ENCODE measurements around the gene MICAL3.

Gene MICAL3

DNA sequence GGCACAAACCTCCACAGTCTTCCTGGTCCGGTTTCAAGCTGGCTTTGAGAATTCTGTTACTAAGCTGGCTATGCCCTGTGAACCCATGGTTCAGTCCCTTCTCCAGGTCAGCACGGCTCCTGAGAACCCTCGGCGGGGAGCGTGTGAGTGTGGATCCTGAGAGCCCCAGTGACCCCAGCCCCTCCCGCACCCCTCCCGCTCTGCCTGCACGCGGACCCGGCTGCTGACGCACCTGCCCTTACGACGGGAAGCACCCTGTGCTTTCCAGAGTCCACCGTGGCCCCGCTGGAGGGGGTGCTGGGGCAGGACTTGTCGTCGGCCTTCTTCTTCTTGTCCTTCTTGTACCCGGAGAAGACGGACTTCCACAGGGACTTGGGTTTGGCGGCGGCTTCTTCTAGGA, 207.3 kb downstream of the MICAL3 start:
- Histone ChIP-seq H3K36me3 (replicated peaks) (peaks cover 2% of the 10 kb centered on the region), H3K27me3 (replicated peaks) (no peaks in the 10 kb centered on the region), H3K27ac (no peak overlapping the region), H3K4me3 (ENCODE audit: low read depth, low read length) (no peak overlapping the region)
- DNase-seq, result no peak
- in situ Hi-C loops (cut with HindIII; ENCODE audit: low pct_ligation_motif_present, low sequenced_read_pairs), result no loop called here
- TF ChIP-seq, protein P1, sequence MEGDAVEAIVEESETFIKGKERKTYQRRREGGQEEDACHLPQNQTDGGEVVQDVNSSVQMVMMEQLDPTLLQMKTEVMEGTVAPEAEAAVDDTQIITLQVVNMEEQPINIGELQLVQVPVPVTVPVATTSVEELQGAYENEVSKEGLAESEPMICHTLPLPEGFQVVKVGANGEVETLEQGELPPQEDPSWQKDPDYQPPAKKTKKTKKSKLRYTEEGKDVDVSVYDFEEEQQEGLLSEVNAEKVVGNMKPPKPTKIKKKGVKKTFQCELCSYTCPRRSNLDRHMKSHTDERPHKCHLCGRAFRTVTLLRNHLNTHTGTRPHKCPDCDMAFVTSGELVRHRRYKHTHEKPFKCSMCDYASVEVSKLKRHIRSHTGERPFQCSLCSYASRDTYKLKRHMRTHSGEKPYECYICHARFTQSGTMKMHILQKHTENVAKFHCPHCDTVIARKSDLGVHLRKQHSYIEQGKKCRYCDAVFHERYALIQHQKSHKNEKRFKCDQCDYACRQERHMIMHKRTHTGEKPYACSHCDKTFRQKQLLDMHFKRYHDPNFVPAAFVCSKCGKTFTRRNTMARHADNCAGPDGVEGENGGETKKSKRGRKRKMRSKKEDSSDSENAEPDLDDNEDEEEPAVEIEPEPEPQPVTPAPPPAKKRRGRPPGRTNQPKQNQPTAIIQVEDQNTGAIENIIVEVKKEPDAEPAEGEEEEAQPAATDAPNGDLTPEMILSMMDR (IDR thresholded peaks at IDR 0.05; ENCODE audit: low read depth, low read length, missing control alignments), result no peak

DNA sequence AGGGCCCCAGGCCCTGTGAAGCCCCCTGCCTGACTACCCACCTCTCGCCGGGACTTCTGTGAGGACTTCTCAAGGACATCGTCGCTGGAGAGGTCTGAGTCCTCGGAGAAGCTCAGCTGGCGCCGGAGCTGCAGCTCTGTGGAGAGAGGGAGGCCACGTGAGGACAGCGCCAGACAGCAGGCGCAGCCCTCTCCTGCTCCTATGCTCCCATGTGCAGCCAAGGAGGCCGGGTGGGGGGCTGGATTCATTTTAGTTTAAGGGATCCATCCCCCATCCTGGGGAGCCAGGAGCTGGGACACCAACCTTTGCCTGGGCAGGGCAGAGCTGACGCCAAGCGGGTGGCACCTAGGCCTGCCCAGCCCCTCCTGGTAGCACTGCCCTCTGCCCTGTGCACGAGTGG, 207.7 kb downstream of the MICAL3 start:
- H3K27me3 ChIP-seq (replicated peaks), result no peaks in the 10 kb centered on the region
- TF ChIP-seq, protein P1 (IDR thresholded peaks at IDR 0.05; ENCODE audit: low read depth, low read length, missing control alignments), result no peak
- peaks cover 2% of the 10 kb centered on the region for H3K36me3 ChIP-seq (replicated peaks)
- H3K4me3 ChIP-seq (ENCODE audit: low read depth, low read length), result no peak overlapping the region
- no peak for DNase-seq
- in situ Hi-C loops (cut with HindIII; ENCODE audit: low pct_ligation_motif_present, low sequenced_read_pairs), result no loop called here
- H3K27ac ChIP-seq, result no peak overlapping the region

DNA sequence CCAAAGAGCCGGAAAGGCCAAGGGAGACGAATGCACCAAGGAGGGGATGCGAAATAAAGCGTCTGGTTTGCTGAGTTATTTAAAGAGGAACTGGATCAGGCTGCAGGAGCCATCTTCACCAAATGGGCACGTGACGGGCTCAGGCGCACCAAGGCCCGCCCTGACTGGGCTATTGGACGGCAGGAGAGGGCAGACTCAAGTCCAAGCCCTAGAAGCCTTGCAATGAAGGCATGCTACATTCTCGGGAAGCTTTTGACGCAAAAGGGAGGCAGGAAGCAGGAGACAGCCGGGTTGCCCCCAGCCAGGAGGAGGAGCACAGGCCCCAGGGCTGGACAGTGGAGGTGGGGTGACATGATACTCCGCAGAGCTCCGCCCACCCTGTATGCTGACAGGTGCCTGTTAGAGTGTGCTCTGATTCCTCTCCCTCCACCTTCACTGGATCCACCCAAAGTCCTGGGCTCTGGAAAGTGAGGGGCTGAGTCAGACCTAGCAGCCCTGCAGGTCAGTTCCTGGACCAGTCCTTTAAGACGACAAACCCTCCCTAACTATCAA, 208.6 kb downstream of the MICAL3 start:
- in situ Hi-C loops (cut with HindIII; ENCODE audit: low pct_ligation_motif_present, low sequenced_read_pairs), result no loop called here
- no peak overlapping the region for H3K4me3 ChIP-seq (ENCODE audit: low read depth, low read length)
- TF ChIP-seq, protein P1 (IDR thresholded peaks at IDR 0.05; ENCODE audit: low read depth, low read length, missing control alignments), result no peak
- H3K27ac ChIP-seq, result no peak overlapping the region
- peaks cover 2% of the 10 kb centered on the region for H3K36me3 ChIP-seq (replicated peaks)
- DNase-seq, result no peak
- H3K27me3 ChIP-seq (replicated peaks), result no peaks in the 10 kb centered on the region

DNA sequence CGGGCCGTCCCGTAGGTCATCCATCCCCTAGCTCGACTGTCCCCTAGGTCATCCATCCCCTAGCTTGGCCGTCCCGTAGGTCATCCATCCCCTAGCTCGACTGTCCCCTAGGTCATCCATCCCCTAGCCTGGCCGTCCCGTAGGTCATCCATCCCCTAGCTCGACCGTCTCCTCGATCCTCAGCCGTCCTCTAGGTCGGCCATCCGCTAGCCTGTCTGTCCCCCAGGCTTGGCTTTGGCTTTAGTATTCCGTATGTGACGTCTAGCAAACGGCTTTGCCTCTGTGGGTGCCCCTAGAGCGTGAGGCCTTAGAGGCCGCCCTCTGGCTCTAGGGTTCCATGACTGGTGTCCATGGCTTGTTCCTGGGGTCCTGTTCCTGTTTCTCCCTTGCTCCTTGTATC, 209.5 kb downstream of the MICAL3 start:
- in situ Hi-C loops (cut with HindIII; ENCODE audit: low pct_ligation_motif_present, low sequenced_read_pairs), result no loop called here
- no peaks in the 10 kb centered on the region for H3K27me3 ChIP-seq (replicated peaks)
- TF ChIP-seq, protein P1 (IDR thresholded peaks at IDR 0.05; ENCODE audit: low read depth, low read length, missing control alignments), result no peak
- no peak overlapping the region for H3K27ac ChIP-seq
- no peak for DNase-seq
- H3K4me3 ChIP-seq (ENCODE audit: low read depth, low read length), result no peak overlapping the region
- H3K36me3 ChIP-seq (replicated peaks), result peaks cover 2% of the 10 kb centered on the region

DNA sequence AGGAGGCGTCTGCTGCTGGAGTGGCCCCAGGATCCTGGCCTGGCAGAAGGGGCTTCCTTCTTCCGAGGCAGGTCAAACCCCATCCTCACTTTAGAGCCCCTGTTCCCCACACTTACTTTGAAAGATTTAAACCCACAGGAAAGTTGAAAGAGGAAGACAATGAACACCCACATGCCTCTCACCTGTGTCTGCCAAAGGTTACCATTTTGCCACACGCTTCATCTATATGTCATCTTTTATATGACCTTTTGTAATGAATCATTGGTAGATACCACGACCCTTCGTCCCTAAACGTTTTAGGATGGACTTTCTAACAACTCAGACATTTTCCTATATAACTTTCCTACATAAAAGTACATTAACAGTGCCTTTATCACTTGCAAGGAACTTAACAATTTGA, 210.3 kb downstream of the MICAL3 start:
- in situ Hi-C loops (cut with HindIII; ENCODE audit: low pct_ligation_motif_present, low sequenced_read_pairs), result no loop called here
- no peak overlapping the region for H3K27ac ChIP-seq
- H3K36me3 ChIP-seq (replicated peaks), result peaks cover 2% of the 10 kb centered on the region
- no peaks in the 10 kb centered on the region for H3K27me3 ChIP-seq (replicated peaks)
- H3K4me3 ChIP-seq (ENCODE audit: low read depth, low read length), result no peak overlapping the region
- TF ChIP-seq, protein P1 (IDR thresholded peaks at IDR 0.05; ENCODE audit: low read depth, low read length, missing control alignments), result no peak
- no peak for DNase-seq

DNA sequence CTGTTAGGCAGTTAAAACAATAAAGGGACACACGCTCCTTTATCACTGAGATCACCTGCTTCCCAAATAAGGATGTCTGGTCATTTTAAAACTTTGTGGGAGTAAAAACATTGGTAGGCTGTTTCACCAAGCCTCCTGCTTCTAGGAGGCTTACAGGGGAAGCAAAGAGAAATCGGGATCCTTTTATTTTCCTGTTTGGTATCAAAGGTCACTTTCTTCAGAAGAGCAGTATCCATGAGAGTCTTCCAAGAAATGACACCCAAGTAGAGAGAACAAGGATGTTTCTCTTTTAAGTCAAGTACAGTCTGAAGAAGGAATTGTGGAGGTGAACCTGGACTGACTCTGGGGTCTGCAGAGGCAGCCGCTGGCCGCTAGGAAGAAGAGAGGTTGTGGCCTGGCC, 213.2 kb downstream of the MICAL3 start:
- no peak overlapping the region for H3K4me3 ChIP-seq (ENCODE audit: low read depth, low read length)
- no peak overlapping the region for H3K27ac ChIP-seq
- H3K36me3 ChIP-seq (replicated peaks), result peaks cover 6% of the 10 kb centered on the region
- no peaks in the 10 kb centered on the region for H3K27me3 ChIP-seq (replicated peaks)
- TF ChIP-seq, protein P1 (IDR thresholded peaks at IDR 0.05; ENCODE audit: low read depth, low read length, missing control alignments), result no peak
- in situ Hi-C loops (cut with HindIII; ENCODE audit: low pct_ligation_motif_present, low sequenced_read_pairs), result no loop called here
- DNase-seq, result no peak
